GM12878 (cell line): ENCODE results near the gene TTC1. TPM values are rescaled to one million over a fixed set of nuclear protein-coding genes. Genes with fewer than 3 reads are reported as not detected.

Experiments used
- ATF2 ChIP-seq: IDR thresholded peaks from 2 replicates; pipeline ENCODE4 v1.6.1; 2012; ENCODE audit warnings: low read length, inconsistent platforms
- ATF3 ChIP-seq: IDR thresholded peaks from 2 replicates; pipeline ENCODE4 v1.6.1; 2011; ENCODE audit warnings: low read depth, mild to moderate bottlenecking, low read length, moderate library complexity, borderline replicate concordance; ENCODE audit errors: extremely low read depth
- BCL11A ChIP-seq: IDR thresholded peaks from 2 replicates; pipeline ENCODE4 v1.6.1; 2011; ENCODE audit warnings: low read depth, low read length
- CBX3 ChIP-seq: fragments of 200-600 bp; sonication (generic); IDR thresholded peaks from 2 replicates; pipeline ENCODE4 v1.6.1; 2016; ENCODE audit warnings: low read depth, borderline replicate concordance
- CTCF ChIP-seq, 3 experiments: IDR thresholded peaks in 2 of 3; conservative IDR thresholded peaks in 1 of 3; 2 replicates each; pipeline ENCODE4 v1.5.1; 2011; ENCODE audit warnings: low read depth in 3 of 3, low read length in 3 of 3, mild to moderate bottlenecking in 3 of 3, control low read depth in 2 of 3, moderate library complexity in 2 of 3, inconsistent platforms in 1 of 3, mixed read lengths in 1 of 3; ENCODE audit not compliant: control insufficient read depth in 2 of 3, insufficient read depth in 1 of 3; ENCODE audit errors: extremely low read depth in 1 of 3
- CUX1 ChIP-seq: IDR thresholded peaks from 2 replicates; pipeline ENCODE4 v1.6.1; 2012; ENCODE audit warnings: improper control_type of control experiment, low read depth, low read length; ENCODE audit not compliant: insufficient replicate concordance
- FOXK2 ChIP-seq: fragments of 450-650 bp; IDR thresholded peaks from 2 replicates; pipeline ENCODE4 v1.6.1; 2017; ENCODE audit warnings: mild to moderate bottlenecking, moderate library complexity
- HDAC6 ChIP-seq: fragments of 200-600 bp; sonication (generic); IDR thresholded peaks from one replicate; pipeline ENCODE4 v1.8.0; 2017; ENCODE audit warnings: antibody characterized with exemption; ENCODE audit not compliant: unreplicated experiment
- MXI1 ChIP-seq: fragments of 150-350 bp; IDR thresholded peaks from 2 replicates; pipeline ENCODE4 v1.6.1; 2011; ENCODE audit warnings: low read depth, mild to moderate bottlenecking, inconsistent platforms, low read length, improper control_type of control experiment
- POU2F2 ChIP-seq: IDR thresholded peaks from 3 replicates; pipeline ENCODE4 v1.6.1; 2011; ENCODE audit warnings: low read depth, mild to moderate bottlenecking, low read length, borderline replicate concordance
- RAD21 ChIP-seq: IDR thresholded peaks from 2 replicates; pipeline ENCODE4 v1.6.1; 2011; ENCODE audit warnings: mild to moderate bottlenecking, low read depth, low read length, moderate library complexity; ENCODE audit not compliant: insufficient read depth
- RB1 ChIP-seq: fragments of 450-650 bp; formaldehyde crosslinking; IDR thresholded peaks from 2 replicates; pipeline ENCODE4 v1.6.1; 2017; ENCODE audit warnings: mild to moderate bottlenecking, borderline replicate concordance
- RUNX3 ChIP-seq: IDR thresholded peaks from 2 replicates; pipeline ENCODE4 v1.6.1; 2012; ENCODE audit warnings: low read length, inconsistent platforms
- STAT1 ChIP-seq: fragments of 450-650 bp; conservative IDR thresholded peaks from 2 replicates; pipeline ENCODE4 v1.6.1; 2014; ENCODE audit warnings: antibody characterized with exemption, mild to moderate bottlenecking
- ZNF24 ChIP-seq: fragments of 450-650 bp; IDR thresholded peaks from 2 replicates; pipeline ENCODE4 v1.6.1; 2017; ENCODE audit warnings: antibody characterized with exemption, mild to moderate bottlenecking
- ZNF592 ChIP-seq: fragments of 450-650 bp; IDR thresholded peaks from 2 replicates; pipeline ENCODE4 v1.6.1; 2017; ENCODE audit warnings: mild to moderate bottlenecking, moderate library complexity
- polyA plus RNA-seq, 11 experiments: library from polyadenylated mRNA; depleted of rRNA in 4 of 11; unstranded in 6 of 11; stranded (reverse) in 5 of 11; fragments of >200 nt; fragmentation: Nextera tagmentation in 4 of 11; fragmentation: Illumina TruSeq in 1 of 11; extraction: Ambion mirVana in 4 of 11; extraction: Trizol in 1 of 11; gene quantifications; 1 replicate in 1 of 11; 2 replicates in 10 of 11; pipeline versions ENCODE4 v1.2.1 to v1.2.3, GENCODE V29; 2011 to 2016; ENCODE audit warnings: inconsistent platforms in 2 of 11, missing spikeins in 2 of 11, low read depth in 1 of 11
- total RNA-seq, 4 experiments: library from RNA; depleted of rRNA in 3 of 4; stranded (reverse); fragments of >200 nt in 3 of 4; fragmentation: Illumina TruSeq in 1 of 4; extraction: Trizol in 1 of 4; gene quantifications; 2 replicates each; pipeline versions ENCODE4 v1.2.1 to v1.2.3, GENCODE V29; 2013 to 2021

Gene TTC1
- total and polyA plus RNA-seq, 10 of the 15 experiments (the other 5 are each of a cell fraction or from before 2014, with no cell fraction given): 46.6 to 160 (median 92.3) TPM

GRCh38 chr5:160008877-160009590 lies at the start of gene TTC1 (continued):
- TF ChIP-seq ZNF592: no peak
- no peak for TF ChIP-seq RUNX3
- TF ChIP-seq BCL11A: no peak
- TF ChIP-seq STAT1: no peak
- peak; percentile 69; the same call in 1 of the 2 replicates for TF ChIP-seq RB1
- no peak for TF ChIP-seq RAD21
- TF ChIP-seq HDAC6: no peak
- peak; percentile 92 for TF ChIP-seq ATF2
- peak; percentile 83; the same call in 2 of the 3 replicates for TF ChIP-seq POU2F2
- no peak for TF ChIP-seq FOXK2
- TF ChIP-seq MXI1: peak; percentile 89
- peak; percentile 93 for TF ChIP-seq ATF3
- no peak for TF ChIP-seq CUX1
- TF ChIP-seq CTCF (IDR thresholded peaks at IDR 0.05 in 2 of 3, conservative IDR thresholded peaks at IDR 0.05 in 1 of 3; ENCODE audit: control insufficient read depth in 2 of 3, extremely low read depth in 1 of 3, insufficient read depth in 1 of 3, low read depth in 3 of 3, low read length in 3 of 3): no peak
- no peak for TF ChIP-seq ZNF24
- no peak for TF ChIP-seq CBX3
